IMR-90 (cell line): ENCODE results near the gene FHAD1. TPM values are rescaled to one million over a fixed set of nuclear protein-coding genes. Genes with fewer than 3 reads are reported as not detected.

Source experiments
- ATAC-seq: fragments of 200-7000 bp; cut with Tn5 transposase; 2 replicates; pipeline ENCODE4 v1.9.1; 2020; ENCODE audit warnings: low read depth, mild to moderate bottlenecking, moderate library complexity
- BruUV-seq: library from RNA; stranded (reverse); fragments of 400-500 nt; replicated peaks from 2 replicates; lab custom pipeline; 2021; lab: Mats Ljungman, UMichigan
- CTCF ChIA-PET: fragments of 300-600 bp; formaldehyde crosslinking; extraction: SDS; loops from one replicate; lab custom pipeline; 2021; ENCODE audit warnings: antibody characterized with exemption; lab: Yijun Ruan, JAX
- POLR2A ChIA-PET: fragments of 300-600 bp; sonication (Branson Sonifier 250); formaldehyde crosslinking; loops from one replicate; lab custom pipeline; 2022; ENCODE audit warnings: antibody characterized with exemption; ENCODE audit not compliant: unreplicated experiment; lab: Charles Lee
- DNase-seq: peaks from one replicate; pipeline ENCODE4 v3.0.0; 2013
- H2AFZ ChIP-seq: replicated peaks from 2 replicates; pipeline ENCODE3; 2013; ENCODE audit warnings: low read length, mild to moderate bottlenecking; ENCODE audit not compliant: poor library complexity
- H2AK5ac ChIP-seq: 2 replicates; pipeline ENCODE4 v1.6.1; 2013; ENCODE audit warnings: low read depth, low read length, inconsistent platforms
- H2AK9ac ChIP-seq: replicated peaks from 2 replicates; pipeline ENCODE3; 2013; ENCODE audit warnings: mild to moderate bottlenecking, low read depth, low read length, moderate library complexity; ENCODE audit not compliant: poor library complexity
- H2BK120ac ChIP-seq: 2 replicates; pipeline ENCODE4 v1.6.1; 2013; ENCODE audit warnings: low read depth, low read length, inconsistent platforms
- H2BK15ac ChIP-seq: 3 replicates; pipeline ENCODE4 v1.6.1; 2013; ENCODE audit warnings: low read depth, low read length, inconsistent platforms
- H2BK20ac ChIP-seq: 2 replicates; pipeline ENCODE4 v1.6.1; 2013; ENCODE audit warnings: low read depth, mild to moderate bottlenecking, inconsistent platforms, low read length, moderate library complexity
- H2BK5ac ChIP-seq: 2 replicates; pipeline ENCODE4 v1.6.1; 2013; ENCODE audit warnings: mild to moderate bottlenecking, low read depth, low read length, inconsistent platforms; ENCODE audit not compliant: poor library complexity, severe bottlenecking
- H3K14ac ChIP-seq: replicated peaks from 2 replicates; pipeline ENCODE4 v1.6.1; 2013; ENCODE audit warnings: low read depth, low read length, inconsistent platforms
- H3K18ac ChIP-seq: 2 replicates; pipeline ENCODE4 v1.6.1; 2013; ENCODE audit warnings: low read depth, low read length, control low read depth
- H3K23ac ChIP-seq: 2 replicates; pipeline ENCODE4 v1.6.1; 2013; ENCODE audit warnings: low read depth, low read length, inconsistent platforms
- H3K27ac ChIP-seq: 2 replicates; pipeline ENCODE4 v1.5.1; 2013; ENCODE audit warnings: mild to moderate bottlenecking, control low read depth, low read length; ENCODE audit not compliant: insufficient read depth
- H3K27me3 ChIP-seq: 2 replicates; pipeline ENCODE4 v1.6.1; 2013; ENCODE audit warnings: low read length; ENCODE audit not compliant: control insufficient read depth, insufficient read depth
- H3K36me3 ChIP-seq: 2 replicates; pipeline ENCODE4 v1.6.1; 2013; ENCODE audit warnings: low read length, mixed read lengths; ENCODE audit not compliant: control insufficient read depth, insufficient read depth
- H3K4ac ChIP-seq: 2 replicates; pipeline ENCODE4 v1.6.1; 2013; ENCODE audit warnings: low read depth, low read length, inconsistent platforms
- H3K4me1 ChIP-seq: 2 replicates; pipeline ENCODE4 v1.6.1; 2013; ENCODE audit warnings: low read length, mixed read lengths; ENCODE audit not compliant: control insufficient read depth, insufficient read depth
- H3K4me2 ChIP-seq: 2 replicates; pipeline ENCODE4 v1.6.1; 2013; ENCODE audit warnings: low read depth, mild to moderate bottlenecking, control low read depth, low read length, moderate library complexity
- H3K4me3 ChIP-seq: 2 replicates; pipeline ENCODE4 v1.5.1; 2013; ENCODE audit warnings: low read depth, mild to moderate bottlenecking, control low read depth, low read length, moderate library complexity; ENCODE audit not compliant: insufficient read depth
- H3K56ac ChIP-seq: 2 replicates; pipeline ENCODE4 v1.6.1; 2013; ENCODE audit warnings: low read length, inconsistent platforms; ENCODE audit not compliant: insufficient read depth; ENCODE audit errors: extremely low read depth
- H3K79me1 ChIP-seq, 2 experiments: 2 replicates each; pipeline ENCODE4 v1.6.1; 2013; ENCODE audit warnings: low read length in 2 of 2, inconsistent platforms in 1 of 2, low read depth in 1 of 2
- H3K9ac ChIP-seq: 2 replicates; pipeline ENCODE4 v1.6.1; 2013; ENCODE audit warnings: low read depth, low read length, control low read depth
- H3K9me1 ChIP-seq: 2 replicates; pipeline ENCODE4 v1.6.1; 2013; ENCODE audit warnings: low read length, inconsistent platforms; ENCODE audit not compliant: insufficient read depth
- H3K9me3 ChIP-seq: 2 replicates; pipeline ENCODE4 v1.6.1; 2013; ENCODE audit warnings: low read length; ENCODE audit not compliant: control insufficient read depth, insufficient read depth
- H4K20me1 ChIP-seq: 2 replicates; pipeline ENCODE4 v1.6.1; 2013; ENCODE audit warnings: low read length, inconsistent platforms; ENCODE audit not compliant: insufficient read depth
- H4K5ac ChIP-seq: 2 replicates; pipeline ENCODE4 v1.6.1; 2013; ENCODE audit warnings: mild to moderate bottlenecking, low read depth, low read length, control low read depth
- H4K8ac ChIP-seq, 2 experiments: 2 replicates each; pipeline ENCODE4 v1.6.1; 2013; ENCODE audit warnings: low read depth in 2 of 2, low read length in 2 of 2, control low read depth in 1 of 2, inconsistent platforms in 1 of 2
- H4K91ac ChIP-seq: 2 replicates; pipeline ENCODE4 v1.6.1; 2013; ENCODE audit warnings: low read depth, low read length, inconsistent platforms; ENCODE audit not compliant: insufficient read depth
- CEBPB ChIP-seq: IDR thresholded peaks from 2 replicates; pipeline ENCODE4 v1.6.1; 2012; ENCODE audit warnings: low read depth, low read length, improper control_type of control experiment
- CHD1 ChIP-seq: IDR thresholded peaks from 2 replicates; pipeline ENCODE4 v1.6.1; 2012; ENCODE audit warnings: low read depth, low read length, improper control_type of control experiment
- FOS ChIP-seq: fragments of 150-350 bp; IDR thresholded peaks from 2 replicates; pipeline ENCODE4 v1.6.1; 2016; ENCODE audit warnings: low read depth, low read length
- MXI1 ChIP-seq: IDR thresholded peaks from 2 replicates; pipeline ENCODE4 v1.6.1; 2012; ENCODE audit warnings: low read depth, mild to moderate bottlenecking, low read length, moderate library complexity, borderline replicate concordance
- NFE2L2 ChIP-seq: fragments of 150-350 bp; IDR thresholded peaks from 2 replicates; pipeline ENCODE4 v1.6.1; 2016; ENCODE audit warnings: low read depth, mild to moderate bottlenecking, low read length
- POLR2A ChIP-seq: IDR thresholded peaks from 2 replicates; pipeline ENCODE4 v1.6.1; 2012; ENCODE audit warnings: mild to moderate bottlenecking, low read depth, low read length
- RCOR1 ChIP-seq: IDR thresholded peaks from 2 replicates; pipeline ENCODE4 v1.6.1; 2012; ENCODE audit warnings: mild to moderate bottlenecking, low read length, improper control_type of control experiment; ENCODE audit not compliant: insufficient replicate concordance
- WGBS, 2 experiments: methylation state at CpG; one replicate each; pipeline versions ENCODE4 v1.1.5 to v1.1.7; 2013; ENCODE audit warnings: missing lambda C conversion rate in 2 of 2; ENCODE audit not compliant: insufficient read length in 1 of 2; ENCODE audit errors: extremely low coverage in 2 of 2; 5-methylcytosine and 5-hydroxymethylcytosine counted together
- dilution Hi-C: fragments of 300-500 bp; cut with HindIII; formaldehyde crosslinking; loops from one replicate; pipeline ENCODE4 v1.14.3; 2018; ENCODE audit warnings: low sequenced_read_pairs; ENCODE audit not compliant: unreplicated experiment
- in situ Hi-C: fragments of 300-500 bp; cut with MboI; formaldehyde crosslinking; loops from 3 replicates; pipeline ENCODE4 v1.14.3; 2019; ENCODE audit warnings: low sequenced_read_pairs, inconsistent platforms, mixed read lengths
- intact Hi-C: fragments of 100-400 bp; cut with micrococcal nuclease; formaldehyde crosslinking; loops from 2 replicates; pipeline ENCODE4 v1.10.0; 2022
- polyA plus RNA-seq, 3 experiments: library from polyadenylated mRNA; depleted of rRNA; stranded (reverse); fragments of >200 nt; gene quantifications; 2 replicates each; pipeline ENCODE4 v1.2.3, GENCODE V29; 2012; ENCODE audit warnings: low replicate concordance in 1 of 3
- total RNA-seq: library from RNA; depleted of rRNA; stranded (reverse); fragments of >200 nt; gene quantifications from 2 replicates; pipeline ENCODE4 v1.2.3, GENCODE V29; 2012
- TF ChIP-seq, protein P1 (sequence below): fragments of 150-350 bp; IDR thresholded peaks from 2 replicates; pipeline ENCODE4 v1.6.1; 2016; ENCODE audit warnings: low read depth, mild to moderate bottlenecking, low read length, moderate library complexity, borderline replicate concordance
- TF ChIP-seq, protein P2 (sequence below): fragments of 150-350 bp; IDR thresholded peaks from 2 replicates; pipeline ENCODE4 v1.6.1; 2017; ENCODE audit warnings: mild to moderate bottlenecking, antibody characterized with exemption, low read length, low read depth
- TF ChIP-seq, protein P3 (sequence below): conservative IDR thresholded peaks from 2 replicates; pipeline ENCODE4 v1.5.1; 2012; ENCODE audit warnings: mild to moderate bottlenecking, low read depth, low read length, improper control_type of control experiment

Gene FHAD1
- total and polyA plus RNA-seq, 2 of the 4 experiments (the other 2 are of a cell fraction), result not detected

DNA sequence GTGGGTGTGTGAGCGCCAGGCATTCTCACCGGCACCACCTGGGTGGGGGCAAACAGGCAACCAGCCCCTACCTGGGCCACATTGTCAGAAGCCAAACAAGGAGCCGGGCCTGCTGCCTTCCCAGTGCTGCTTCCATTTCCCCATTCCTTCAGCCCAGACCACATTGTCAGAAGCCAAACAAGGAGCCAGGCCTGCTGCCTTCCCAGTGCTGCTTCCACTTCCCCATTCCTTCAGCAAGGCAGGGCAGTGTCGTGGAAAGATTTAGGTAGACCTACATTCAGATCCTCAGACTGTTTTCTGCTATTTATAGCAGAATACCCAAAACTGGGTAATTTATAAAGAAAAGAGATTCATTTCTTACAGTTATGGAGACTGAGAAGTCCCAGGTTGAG, 115.7 kb downstream of the FHAD1 start:
- Histone ChIP-seq H3K9me1 (no peaks in the 10 kb centered on the region), H3K4ac (no peak overlapping the region), H2BK5ac (no peak overlapping the region), H2AK5ac (no peak overlapping the region), H2AFZ (no peak overlapping the region), H3K79me1 (no peaks in the 10 kb centered on the region), H3K9me3 (no peaks in the 10 kb centered on the region), H4K91ac (no peak overlapping the region), H2BK15ac (no peak overlapping the region), H2AK9ac (no peak overlapping the region), H3K36me3 (no peaks in the 10 kb centered on the region), H3K9ac (no peak overlapping the region), H3K56ac (no peak overlapping the region), H3K27me3 (no peaks in the 10 kb centered on the region), H3K14ac (no peak overlapping the region), H2BK120ac (no peak overlapping the region), H4K8ac (no peak overlapping the region), H3K4me3 (no peak overlapping the region), H4K5ac (no peak overlapping the region), H4K20me1 (no peaks in the 10 kb centered on the region), H3K4me2 (no peak overlapping the region), H3K4me1 (no peaks in the 10 kb centered on the region), H3K23ac (no peak overlapping the region), H3K18ac (no peak overlapping the region), H3K27ac (no peak overlapping the region), H2BK20ac (no peak overlapping the region)
- no TSS peak for BruUV-seq
- dilution Hi-C loops (no loop called here), in situ Hi-C loops (no loop called here), intact Hi-C loops (no loop called here)
- TF ChIP-seq NFE2L2 (no peak), FOS (no peak), CEBPB (no peak), CHD1 (no peak), POLR2A (no peak), MXI1 (no peak), RCOR1 (no peak)
- TF ChIP-seq, protein P1, sequence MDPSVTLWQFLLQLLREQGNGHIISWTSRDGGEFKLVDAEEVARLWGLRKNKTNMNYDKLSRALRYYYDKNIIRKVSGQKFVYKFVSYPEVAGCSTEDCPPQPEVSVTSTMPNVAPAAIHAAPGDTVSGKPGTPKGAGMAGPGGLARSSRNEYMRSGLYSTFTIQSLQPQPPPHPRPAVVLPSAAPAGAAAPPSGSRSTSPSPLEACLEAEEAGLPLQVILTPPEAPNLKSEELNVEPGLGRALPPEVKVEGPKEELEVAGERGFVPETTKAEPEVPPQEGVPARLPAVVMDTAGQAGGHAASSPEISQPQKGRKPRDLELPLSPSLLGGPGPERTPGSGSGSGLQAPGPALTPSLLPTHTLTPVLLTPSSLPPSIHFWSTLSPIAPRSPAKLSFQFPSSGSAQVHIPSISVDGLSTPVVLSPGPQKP, result no peak
- TF ChIP-seq, protein P2, sequence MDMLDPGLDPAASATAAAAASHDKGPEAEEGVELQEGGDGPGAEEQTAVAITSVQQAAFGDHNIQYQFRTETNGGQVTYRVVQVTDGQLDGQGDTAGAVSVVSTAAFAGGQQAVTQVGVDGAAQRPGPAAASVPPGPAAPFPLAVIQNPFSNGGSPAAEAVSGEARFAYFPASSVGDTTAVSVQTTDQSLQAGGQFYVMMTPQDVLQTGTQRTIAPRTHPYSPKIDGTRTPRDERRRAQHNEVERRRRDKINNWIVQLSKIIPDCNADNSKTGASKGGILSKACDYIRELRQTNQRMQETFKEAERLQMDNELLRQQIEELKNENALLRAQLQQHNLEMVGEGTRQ, result no peak
- TF ChIP-seq, protein P3, sequence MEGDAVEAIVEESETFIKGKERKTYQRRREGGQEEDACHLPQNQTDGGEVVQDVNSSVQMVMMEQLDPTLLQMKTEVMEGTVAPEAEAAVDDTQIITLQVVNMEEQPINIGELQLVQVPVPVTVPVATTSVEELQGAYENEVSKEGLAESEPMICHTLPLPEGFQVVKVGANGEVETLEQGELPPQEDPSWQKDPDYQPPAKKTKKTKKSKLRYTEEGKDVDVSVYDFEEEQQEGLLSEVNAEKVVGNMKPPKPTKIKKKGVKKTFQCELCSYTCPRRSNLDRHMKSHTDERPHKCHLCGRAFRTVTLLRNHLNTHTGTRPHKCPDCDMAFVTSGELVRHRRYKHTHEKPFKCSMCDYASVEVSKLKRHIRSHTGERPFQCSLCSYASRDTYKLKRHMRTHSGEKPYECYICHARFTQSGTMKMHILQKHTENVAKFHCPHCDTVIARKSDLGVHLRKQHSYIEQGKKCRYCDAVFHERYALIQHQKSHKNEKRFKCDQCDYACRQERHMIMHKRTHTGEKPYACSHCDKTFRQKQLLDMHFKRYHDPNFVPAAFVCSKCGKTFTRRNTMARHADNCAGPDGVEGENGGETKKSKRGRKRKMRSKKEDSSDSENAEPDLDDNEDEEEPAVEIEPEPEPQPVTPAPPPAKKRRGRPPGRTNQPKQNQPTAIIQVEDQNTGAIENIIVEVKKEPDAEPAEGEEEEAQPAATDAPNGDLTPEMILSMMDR, result no peak
- CTCF ChIA-PET, result interaction anchor here (0.6 kb wide), 1 partner anchor 11 kb away, joined by 3 read pairs; no protein-coding TSS in a partner anchor
- WGBS, 2 experiments, result 86% methylated on average over 2 of the region's 4 CpGs; no CpG with 5 or more reads in 1 of the 2 experiments
- ATAC-seq (no peak), DNase-seq (no peak)
- POLR2A ChIA-PET, result interaction anchor here (0.5 kb wide), 1 partner anchor 1632 kb away, joined by 6 read pairs; no protein-coding TSS in a partner anchor
